K562 (cell line): ENCODE data around the gene PAX8. TPM values are rescaled to one million over a fixed set of nuclear protein-coding genes. Genes with fewer than 3 reads are reported as not detected.
A peak's percentile ranks its signal among the peaks of the same experiment; 100 is the strongest.

ENCODE experiments used
- ATAC-seq: fragments of 200-7000 bp; cut with Tn5 transposase; 3 replicates; pipeline ENCODE4 v1.9.1; 2020; ENCODE audit warnings: moderate library complexity
- BruUV-seq: library from RNA; stranded (reverse); fragments of 400-500 nt; replicated peaks from 2 replicates; lab custom pipeline; 2021; lab: Mats Ljungman, UMichigan
- CTCF ChIA-PET: fragments of 300-600 bp; formaldehyde crosslinking; extraction: SDS; loops from one replicate; lab custom pipeline; 2021; ENCODE audit warnings: low intra/inter-chr PET ratio; lab: Yijun Ruan, JAX
- POLR2A ChIA-PET: fragments of 300-600, 350-650 bp; sonication (Branson Sonifier 250); formaldehyde crosslinking; extraction: SDS; loops from one replicate; lab custom pipeline; 2021; ENCODE audit warnings: antibody characterized with exemption, inconsistent platforms; lab: Yijun Ruan, JAX
- DNase-seq, 4 experiments: peaks; one replicate each; pipeline versions ENCODE4 v3.0.0 to v3.0.0-alpha.2; 2011 to 2018; ENCODE audit warnings: low spot score in 3 of 4, mixed read lengths in 3 of 4; ENCODE audit errors: extremely low read depth in 1 of 4
- FAIRE-seq: peaks from 2 replicates; lab custom pipeline; 2011; peaks lifted over from hg19 to GRCh38; lab: Jason Lieb, UNC
- H2AFZ ChIP-seq: 2 replicates; pipeline ENCODE4 v1.6.0; 2011; ENCODE audit warnings: low read depth, low read length, control low read depth, inconsistent platforms
- H3K27ac ChIP-seq: fragments of 200-600 bp; 3 replicates; pipeline ENCODE4 v1.8.0; 2011; ENCODE audit warnings: low read depth, mild to moderate bottlenecking, control low read depth, inconsistent platforms, low read length, moderate library complexity, mixed read lengths; ENCODE audit errors: extremely low read depth
- H3K27me3 ChIP-seq, 2 experiments: fragments of 300-600 bp in 1 of 2; 2 replicates in 1 of 2; 3 replicates in 1 of 2; pipeline versions ENCODE4 v1.6.0 to v1.8.0; 2011; ENCODE audit warnings: inconsistent platforms in 2 of 2, low read length in 2 of 2, mild to moderate bottlenecking in 1 of 2, mixed read lengths in 1 of 2, moderate library complexity in 1 of 2; ENCODE audit not compliant: control insufficient read depth in 2 of 2, insufficient read depth in 2 of 2
- H3K36me3 ChIP-seq: fragments of 300-600 bp; 3 replicates; pipeline ENCODE4 v1.8.0; 2011; ENCODE audit warnings: mild to moderate bottlenecking, low read length, inconsistent platforms; ENCODE audit not compliant: control insufficient read depth, insufficient read depth
- H3K4me1 ChIP-seq, 2 experiments: fragments of 200-600 bp in 1 of 2; replicated peaks in 1 of 2; 2 replicates in 1 of 2; 3 replicates in 1 of 2; pipeline versions ENCODE4 v1.5.1 to v1.8.0; 2011; ENCODE audit warnings: inconsistent platforms in 2 of 2, low read length in 2 of 2, mild to moderate bottlenecking in 1 of 2, mixed read lengths in 1 of 2, moderate library complexity in 1 of 2; ENCODE audit not compliant: control insufficient read depth in 2 of 2, insufficient read depth in 2 of 2
- H3K4me2 ChIP-seq: 2 replicates; pipeline ENCODE4 v1.6.1; 2011; ENCODE audit warnings: low read length, control low read depth, inconsistent platforms, mixed read lengths; ENCODE audit not compliant: insufficient read depth
- H3K4me3 ChIP-seq: fragments of 200-600 bp; sonication (generic), shearing (Covaris generic); 2 replicates; pipeline ENCODE4 v1.5.1; 2016; ENCODE audit warnings: control low read depth, inconsistent platforms
- H3K79me2 ChIP-seq: fragments of 200-600 bp; 3 replicates; pipeline ENCODE4 v1.8.0; 2011; ENCODE audit warnings: low read length, inconsistent platforms; ENCODE audit not compliant: control insufficient read depth, insufficient read depth
- H3K9ac ChIP-seq, 2 experiments: 2 replicates each; pipeline versions ENCODE4 v1.6.0 to v1.6.1; 2011; ENCODE audit warnings: low read depth in 2 of 2, low read length in 2 of 2, control low read depth in 1 of 2, inconsistent platforms in 1 of 2, mild to moderate bottlenecking in 1 of 2, mixed read lengths in 1 of 2; ENCODE audit not compliant: insufficient read depth in 1 of 2
- H3K9me1 ChIP-seq: one replicate; pipeline ENCODE4 v1.6.0; 2011; ENCODE audit warnings: inconsistent platforms, mild to moderate bottlenecking, low read length, moderate library complexity; ENCODE audit not compliant: control insufficient read depth, insufficient read depth
- H3K9me3 ChIP-seq: replicated peaks from 2 replicates; pipeline ENCODE4 v1.5.1; 2011; ENCODE audit warnings: low read depth, low read length, inconsistent platforms; ENCODE audit not compliant: control insufficient read depth, insufficient read depth
- H4K20me1 ChIP-seq: replicated peaks from 2 replicates; pipeline ENCODE4 v1.6.1; 2011; ENCODE audit warnings: low read length, inconsistent platforms, mixed read lengths; ENCODE audit not compliant: control insufficient read depth, insufficient read depth
- BACH1 ChIP-seq: fragments of 200-800 bp; sonication (Bioruptor generic); IDR thresholded peaks from 2 replicates; pipeline ENCODE4 v1.6.1; 2016; ENCODE audit warnings: missing genetic modification characterization, missing compliant biosample characterization
- BHLHE40 ChIP-seq: IDR thresholded peaks from 2 replicates; pipeline ENCODE4 v1.6.1; 2011; ENCODE audit warnings: low read length, improper control_type of control experiment
- CBFA2T3 ChIP-seq: fragments of 450-650 bp; IDR thresholded peaks from 2 replicates; pipeline ENCODE4 v1.6.1; 2017
- CBX8 ChIP-seq: fragments of 200-600 bp; sonication (generic); IDR thresholded peaks from 2 replicates; pipeline ENCODE4 v1.6.1; 2012; ENCODE audit warnings: borderline replicate concordance, mixed run types, low read depth, mild to moderate bottlenecking, moderate library complexity, mixed read lengths, low read length, control low read depth, inconsistent platforms; ENCODE audit not compliant: poor library complexity, severe bottlenecking; ENCODE audit errors: extremely low read depth
- COPS2 ChIP-seq: fragments of 450-650 bp; conservative IDR thresholded peaks from 2 replicates; pipeline ENCODE4 v1.6.1; 2016; ENCODE audit warnings: mild to moderate bottlenecking, moderate library complexity
- GATAD2B ChIP-seq: fragments of 450-650 bp; IDR thresholded peaks from 2 replicates; pipeline ENCODE4 v1.6.1; 2017; ENCODE audit warnings: mild to moderate bottlenecking, borderline replicate concordance
- NFIC ChIP-seq: fragments of 450-650 bp; IDR thresholded peaks from 2 replicates; pipeline ENCODE4 v1.6.1; 2017; ENCODE audit warnings: mild to moderate bottlenecking, inconsistent platforms
- POLR2G ChIP-seq: fragments of 200-400 bp; formaldehyde crosslinking; IDR thresholded peaks from 2 replicates; pipeline ENCODE4 v1.6.1; 2017; ENCODE audit warnings: low read depth, mild to moderate bottlenecking, antibody characterized with exemption, low read length, moderate library complexity
- ZNF316 ChIP-seq: fragments of 450-650 bp; IDR thresholded peaks from 2 replicates; pipeline ENCODE4 v1.6.1; 2016
- WGBS: fragments of 100-300 bp; shearing (Covaris generic); methylation state at CpG from one replicate; pipeline ENCODE4 v1.1.6; 2016; ENCODE audit warnings: low coverage, mixed read lengths; ENCODE audit not compliant: insufficient coverage; ENCODE audit errors: missing lambda C conversion rate; 5-methylcytosine and 5-hydroxymethylcytosine counted together
- in situ Hi-C: fragments of 300-500 bp; cut with MboI; formaldehyde crosslinking; loops from 4 replicates; pipeline ENCODE4 v1.15.0; 2018; ENCODE audit warnings: inconsistent platforms, mixed read lengths
- intact Hi-C: fragments of 100-400 bp; cut with micrococcal nuclease; formaldehyde crosslinking; loops from 2 replicates; pipeline ENCODE4 v1.14.2; 2022
- polyA plus RNA-seq, 8 experiments: library from polyadenylated mRNA; depleted of rRNA in 4 of 8; stranded (reverse) in 5 of 8; unstranded in 3 of 8; fragments of >200 nt; fragmentation: Nextera tagmentation in 2 of 8; fragmentation: Illumina TruSeq in 1 of 8; extraction: Ambion mirVana in 2 of 8; extraction: Trizol in 1 of 8; gene quantifications; 2 replicates each; pipeline versions ENCODE4 v1.2.1 to v1.2.3, GENCODE V29; 2011 to 2014; ENCODE audit warnings: inconsistent platforms in 1 of 8, missing spikeins in 1 of 8
- total RNA-seq, 7 experiments: library from RNA; depleted of rRNA in 6 of 7; stranded (reverse); fragments of >200 nt in 6 of 7; fragmentation: Illumina TruSeq in 2 of 7; extraction: Trizol in 2 of 7; gene quantifications; 2 replicates each; pipeline versions ENCODE4 v1.2.1 to v1.2.3, GENCODE V29; 2011 to 2021; ENCODE audit warnings: low replicate concordance in 1 of 7
- TF ChIP-seq, protein P1 (sequence below): fragments of 200-800 bp; sonication (Bioruptor generic); IDR thresholded peaks from 2 replicates; pipeline ENCODE4 v1.6.1; 2017; ENCODE audit warnings: missing genetic modification characterization, missing compliant biosample characterization
- TF ChIP-seq, protein P2 (sequence below): fragments of 250-450 bp; sonication (Bioruptor Pico); IDR thresholded peaks from 2 replicates; pipeline ENCODE4 v1.8.0; 2022; ENCODE audit warnings: moderate library complexity, mild to moderate bottlenecking, inconsistent platforms
- TF ChIP-seq, protein P3 (sequence below): fragments of 250-450 bp; sonication (Bioruptor Pico); IDR thresholded peaks from 2 replicates; pipeline ENCODE4 v1.4.0; 2020
- TF ChIP-seq, protein P4 (sequence below): sonication (generic); formaldehyde crosslinking; IDR thresholded peaks from 2 replicates; pipeline ENCODE4 v1.8.0; 2022; ENCODE audit warnings: missing genetic modification reagents, mild to moderate bottlenecking, moderate library complexity, borderline replicate concordance
- TF ChIP-seq, protein P5 (sequence below), 2 experiments: fragments of 450-650 bp; conservative IDR thresholded peaks; 2 replicates each; pipeline ENCODE4 v1.6.1; 2017; ENCODE audit warnings: mild to moderate bottlenecking in 2 of 2, moderate library complexity in 2 of 2

PAX8 gene
- total and polyA plus RNA-seq, 9 of the 15 experiments (the other 6 are each of a cell fraction or from before 2014, with no cell fraction given): 0.13 to 2.1 (median 0.51) TPM

DNA sequence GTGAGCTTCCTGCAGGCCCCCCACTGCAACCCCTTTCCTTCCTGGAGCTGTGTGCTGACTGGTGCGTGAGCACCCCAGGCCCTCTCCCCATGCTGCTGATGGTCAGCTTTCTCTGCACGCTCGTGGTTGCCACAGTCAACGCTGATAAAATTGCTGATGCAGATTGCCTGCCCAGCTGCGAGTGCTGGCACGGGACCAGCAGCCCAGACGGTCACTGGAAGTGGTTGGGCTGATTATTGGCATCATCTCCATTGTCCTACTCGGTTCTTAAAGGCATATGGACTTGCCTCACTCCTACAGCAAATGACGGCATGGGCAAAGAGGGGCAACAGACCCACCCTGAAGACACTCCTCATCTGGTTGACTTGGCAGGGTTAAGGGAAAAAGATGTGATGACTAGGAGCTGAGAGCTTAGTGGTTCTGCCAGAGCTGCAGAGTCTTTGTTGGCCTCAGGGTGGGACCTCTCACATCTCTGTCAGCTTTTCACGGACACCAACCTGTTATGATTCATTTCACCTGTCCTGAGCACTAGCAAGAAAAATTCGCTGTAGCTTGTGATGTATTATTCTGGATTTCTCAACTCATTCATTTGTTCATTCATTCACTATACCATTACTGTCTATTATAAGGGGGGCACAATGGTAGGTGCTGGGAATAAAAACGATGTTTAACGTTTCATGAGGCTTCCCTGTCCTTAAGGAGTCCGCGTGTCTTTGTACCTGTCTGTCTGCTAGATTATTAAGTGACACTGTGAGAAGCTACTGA, 38.4 kb downstream of the PAX8 start:
- POLR2A ChIA-PET: interaction anchor here (0.7 to 1.2 kb wide), 5 partner anchors 10 to 145 kb away, joined by 3 to 4 read pairs (median 3); no protein-coding TSS in a partner anchor
- Histone ChIP-seq H3K27ac (peak overlapping the region; percentile 36; the same call in 1 of the 3 replicates), H4K20me1 (peaks cover 7% of the 10 kb centered on the region; the same call in 1 of the 2 replicates), H3K36me3 (peaks cover 35% of the 10 kb centered on the region), H3K9ac (peak overlapping the region in 1 of 2 experiments; percentile 79; a peak in 1 of 4 replicates), H3K4me1 (peaks cover 24 to 38% of the 10 kb centered on the region in 2 experiments), H3K27me3 (no peaks in the 10 kb centered on the region), H3K9me3 (no peaks in the 10 kb centered on the region), H3K4me2 (peak overlapping the region; percentile 34), H3K9me1 (peaks cover 6% of the 10 kb centered on the region), H3K79me2 (peaks cover 20% of the 10 kb centered on the region), H2AFZ (no peak overlapping the region), H3K4me3 (no peak overlapping the region)
- in situ Hi-C loops (no loop called here), intact Hi-C loops (no loop called here)
- WGBS: 24% methylated on average over 15 of the region's 15 CpGs
- ATAC-seq (no peak; the same call in 2 of the 3 replicates), FAIRE-seq (no peak), DNase-seq (no peak)
- no TSS peak for BruUV-seq
- CTCF ChIA-PET: no interaction called here
- TF ChIP-seq POLR2G: peak; percentile 23; the same call in 1 of the 2 replicates
- TF ChIP-seq ZNF316: peak; percentile 52
- TF ChIP-seq, protein P1, sequence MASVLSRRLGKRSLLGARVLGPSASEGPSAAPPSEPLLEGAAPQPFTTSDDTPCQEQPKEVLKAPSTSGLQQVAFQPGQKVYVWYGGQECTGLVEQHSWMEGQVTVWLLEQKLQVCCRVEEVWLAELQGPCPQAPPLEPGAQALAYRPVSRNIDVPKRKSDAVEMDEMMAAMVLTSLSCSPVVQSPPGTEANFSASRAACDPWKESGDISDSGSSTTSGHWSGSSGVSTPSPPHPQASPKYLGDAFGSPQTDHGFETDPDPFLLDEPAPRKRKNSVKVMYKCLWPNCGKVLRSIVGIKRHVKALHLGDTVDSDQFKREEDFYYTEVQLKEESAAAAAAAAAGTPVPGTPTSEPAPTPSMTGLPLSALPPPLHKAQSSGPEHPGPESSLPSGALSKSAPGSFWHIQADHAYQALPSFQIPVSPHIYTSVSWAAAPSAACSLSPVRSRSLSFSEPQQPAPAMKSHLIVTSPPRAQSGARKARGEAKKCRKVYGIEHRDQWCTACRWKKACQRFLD (CRISPR knock-in tag): no peak
- TF ChIP-seq CBFA2T3: peak; percentile 13; the same call in 1 of the 2 replicates
- TF ChIP-seq BACH1 (tag): no peak
- TF ChIP-seq, protein P2, sequence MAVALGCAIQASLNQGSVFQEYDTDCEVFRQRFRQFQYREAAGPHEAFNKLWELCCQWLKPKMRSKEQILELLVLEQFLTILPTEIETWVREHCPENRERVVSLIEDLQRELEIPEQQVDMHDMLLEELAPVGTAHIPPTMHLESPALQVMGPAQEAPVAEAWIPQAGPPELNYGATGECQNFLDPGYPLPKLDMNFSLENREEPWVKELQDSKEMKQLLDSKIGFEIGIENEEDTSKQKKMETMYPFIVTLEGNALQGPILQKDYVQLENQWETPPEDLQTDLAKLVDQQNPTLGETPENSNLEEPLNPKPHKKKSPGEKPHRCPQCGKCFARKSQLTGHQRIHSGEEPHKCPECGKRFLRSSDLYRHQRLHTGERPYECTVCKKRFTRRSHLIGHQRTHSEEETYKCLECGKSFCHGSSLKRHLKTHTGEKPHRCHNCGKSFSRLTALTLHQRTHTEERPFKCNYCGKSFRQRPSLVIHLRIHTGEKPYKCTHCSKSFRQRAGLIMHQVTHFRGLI (CRISPR knock-in tag): peak; percentile 89; the same call in 1 of the 2 replicates
- no peak for TF ChIP-seq COPS2
- 0 out of 2 replicates have a peak, but pooled peaks have one; percentile 25 for TF ChIP-seq GATAD2B
- TF ChIP-seq, protein P3, sequence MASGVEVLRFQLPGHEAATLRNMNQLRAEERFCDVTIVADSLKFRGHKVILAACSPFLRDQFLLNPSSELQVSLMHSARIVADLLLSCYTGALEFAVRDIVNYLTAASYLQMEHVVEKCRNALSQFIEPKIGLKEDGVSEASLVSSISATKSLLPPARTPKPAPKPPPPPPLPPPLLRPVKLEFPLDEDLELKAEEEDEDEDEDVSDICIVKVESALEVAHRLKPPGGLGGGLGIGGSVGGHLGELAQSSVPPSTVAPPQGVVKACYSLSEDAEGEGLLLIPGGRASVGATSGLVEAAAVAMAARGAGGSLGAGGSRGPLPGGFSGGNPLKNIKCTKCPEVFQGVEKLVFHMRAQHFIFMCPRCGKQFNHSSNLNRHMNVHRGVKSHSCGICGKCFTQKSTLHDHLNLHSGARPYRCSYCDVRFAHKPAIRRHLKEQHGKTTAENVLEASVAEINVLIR (CRISPR knock-in tag): no peak
- TF ChIP-seq, protein P4, sequence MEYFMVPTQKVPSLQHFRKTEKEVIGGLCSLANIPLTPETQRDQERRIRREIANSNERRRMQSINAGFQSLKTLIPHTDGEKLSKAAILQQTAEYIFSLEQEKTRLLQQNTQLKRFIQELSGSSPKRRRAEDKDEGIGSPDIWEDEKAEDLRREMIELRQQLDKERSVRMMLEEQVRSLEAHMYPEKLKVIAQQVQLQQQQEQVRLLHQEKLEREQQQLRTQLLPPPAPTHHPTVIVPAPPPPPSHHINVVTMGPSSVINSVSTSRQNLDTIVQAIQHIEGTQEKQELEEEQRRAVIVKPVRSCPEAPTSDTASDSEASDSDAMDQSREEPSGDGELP (CRISPR knock-in tag): peak; percentile 77; the same call in 1 of the 2 replicates
- TF ChIP-seq, protein P5, sequence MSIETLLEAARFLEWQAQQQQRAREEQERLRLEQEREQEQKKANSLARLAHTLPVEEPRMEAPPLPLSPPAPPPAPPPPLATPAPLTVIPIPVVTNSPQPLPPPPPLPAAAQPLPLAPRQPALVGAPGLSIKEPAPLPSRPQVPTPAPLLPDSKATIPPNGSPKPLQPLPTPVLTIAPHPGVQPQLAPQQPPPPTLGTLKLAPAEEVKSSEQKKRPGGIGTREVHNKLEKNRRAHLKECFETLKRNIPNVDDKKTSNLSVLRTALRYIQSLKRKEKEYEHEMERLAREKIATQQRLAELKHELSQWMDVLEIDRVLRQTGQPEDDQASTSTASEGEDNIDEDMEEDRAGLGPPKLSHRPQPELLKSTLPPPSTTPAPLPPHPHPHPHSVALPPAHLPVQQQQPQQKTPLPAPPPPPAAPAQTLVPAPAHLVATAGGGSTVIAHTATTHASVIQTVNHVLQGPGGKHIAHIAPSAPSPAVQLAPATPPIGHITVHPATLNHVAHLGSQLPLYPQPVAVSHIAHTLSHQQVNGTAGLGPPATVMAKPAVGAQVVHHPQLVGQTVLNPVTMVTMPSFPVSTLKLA (conservative IDR thresholded peaks at IDR 0.05): 0 out of 4 replicates have a peak, but pooled peaks of 1 of the 2 experiments have one; percentile 14
- no peak for TF ChIP-seq CBX8
- TF ChIP-seq BHLHE40: peak; percentile 80
- TF ChIP-seq NFIC: peak; percentile 73
